HFF-Myc (cell line): ENCODE measurements around the gene SRSF10.
A peak's percentile ranks its signal among the peaks of the same experiment; 100 is the strongest.
"Not testable (repeated sequence)": the region's sequence is repeated elsewhere in the genome, so short reads cannot be mapped to it uniquely, and the experiment has no call there.

Experiments used
- DNase-seq: peaks from one replicate; pipeline ENCODE4 v3.0.0-alpha.2; 2011; ENCODE audit warnings: low read depth; ENCODE audit errors: extremely low read depth
- H3K4me3 ChIP-seq: replicated peaks from 2 replicates; pipeline ENCODE4 v1.5.1; 2011; ENCODE audit warnings: low read depth, mild to moderate bottlenecking, control low read depth, low read length
- CTCF ChIP-seq: IDR thresholded peaks from 2 replicates; pipeline ENCODE4 v1.5.1; 2012; ENCODE audit warnings: mild to moderate bottlenecking, low read depth, low read length, control low read depth; ENCODE audit errors: missing control alignments

SRSF10 gene

GRCh38 chr1:24018611-24019580, 38.8 kb upstream of the SRSF10 start:
- DNase-seq = peak; percentile 98
- H3K4me3 ChIP-seq = no peak overlapping the region
- no peak for TF ChIP-seq CTCF

DNA sequence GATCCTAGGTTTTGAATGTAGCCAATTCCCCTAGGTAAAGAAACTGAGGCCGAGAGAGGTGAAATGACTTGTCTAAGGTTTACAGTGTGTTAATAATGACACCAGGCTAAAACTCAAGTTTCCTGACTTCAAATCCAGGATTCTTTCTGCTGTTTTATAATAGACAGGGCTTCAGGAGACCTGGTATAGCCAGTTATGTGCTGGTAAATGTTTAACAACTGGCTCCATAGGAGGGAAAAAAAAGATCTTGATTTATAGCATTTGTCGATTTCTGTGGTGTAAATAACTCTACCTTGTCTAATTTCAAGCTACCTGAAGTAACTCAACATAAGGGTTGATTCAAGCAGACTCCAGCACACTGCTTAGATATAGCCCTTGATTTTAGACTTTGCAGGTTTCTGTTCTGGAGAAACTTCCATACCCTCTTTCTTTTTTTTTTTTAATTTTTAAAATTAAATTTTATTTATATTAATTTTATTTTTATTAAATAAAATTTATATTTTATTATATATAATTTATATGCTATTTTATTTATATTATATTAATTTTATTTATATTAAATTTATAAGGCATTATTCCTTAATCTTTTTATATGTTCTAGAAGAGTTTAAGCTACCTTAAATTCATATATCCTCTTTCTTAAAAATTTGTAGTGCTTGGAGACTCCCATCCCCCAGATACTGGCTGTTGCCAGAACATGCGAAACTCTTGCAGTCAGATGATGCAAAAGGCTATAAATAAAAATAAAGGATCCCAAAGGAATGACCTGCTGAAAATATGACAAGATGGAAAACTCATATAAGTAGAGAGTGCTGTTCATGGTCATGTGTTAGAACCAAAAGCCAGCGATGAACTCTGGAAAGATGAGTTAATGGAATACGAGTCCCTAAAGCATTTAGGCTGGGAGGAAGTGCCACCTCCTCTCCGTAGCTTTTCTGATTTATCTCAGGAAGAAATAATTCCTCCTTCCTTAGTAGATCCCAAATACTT, 35.4 kb upstream of the SRSF10 start:
- DNase-seq = no peak
- no peak overlapping the region for H3K4me3 ChIP-seq
- TF ChIP-seq CTCF = no peak

DNA sequence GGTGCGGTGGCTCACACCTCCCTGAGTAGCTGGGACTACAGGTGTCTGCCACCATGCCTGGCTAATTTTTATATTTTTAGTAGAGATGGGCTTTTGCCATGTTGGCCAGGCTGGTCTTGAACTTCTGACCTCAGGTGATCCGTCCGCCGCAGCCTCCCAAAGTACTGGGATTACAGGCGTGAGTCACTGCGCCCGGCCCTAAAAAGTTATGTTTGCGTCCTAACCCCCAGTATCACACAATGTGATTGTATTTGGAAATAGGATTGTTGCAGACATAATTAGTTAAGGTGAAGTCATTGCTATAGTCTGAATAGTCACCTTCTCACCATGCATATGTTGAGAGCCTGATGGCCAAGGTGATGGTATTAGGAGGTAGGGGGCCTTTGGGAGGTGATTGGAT, 32.8 kb upstream of the SRSF10 start:
- DNase-seq, H3K4me3 ChIP-seq: not testable (repeated sequence)

DNA sequence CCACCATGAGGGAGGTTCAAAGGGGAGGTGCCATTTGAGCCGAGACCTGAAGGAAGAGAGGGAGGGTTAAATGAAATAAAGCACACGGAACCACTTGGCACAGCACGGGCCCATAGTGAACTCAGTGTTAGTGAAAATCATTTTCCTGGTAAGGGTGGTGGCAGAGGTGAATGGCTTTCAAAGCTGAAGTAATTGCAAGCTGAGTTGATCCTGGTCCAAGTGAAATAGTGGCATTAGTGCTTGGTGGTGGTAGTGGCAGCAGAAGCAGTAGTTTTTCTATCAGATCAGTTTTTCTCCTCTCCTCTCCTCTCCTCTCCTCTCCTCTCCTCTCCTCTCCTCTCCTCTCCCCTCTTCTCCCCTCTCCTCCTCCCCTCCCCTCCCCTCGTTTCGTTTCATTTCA, 30.5 kb upstream of the SRSF10 start:
- no peak for TF ChIP-seq CTCF
- H3K4me3 ChIP-seq = no peak overlapping the region

DNA sequence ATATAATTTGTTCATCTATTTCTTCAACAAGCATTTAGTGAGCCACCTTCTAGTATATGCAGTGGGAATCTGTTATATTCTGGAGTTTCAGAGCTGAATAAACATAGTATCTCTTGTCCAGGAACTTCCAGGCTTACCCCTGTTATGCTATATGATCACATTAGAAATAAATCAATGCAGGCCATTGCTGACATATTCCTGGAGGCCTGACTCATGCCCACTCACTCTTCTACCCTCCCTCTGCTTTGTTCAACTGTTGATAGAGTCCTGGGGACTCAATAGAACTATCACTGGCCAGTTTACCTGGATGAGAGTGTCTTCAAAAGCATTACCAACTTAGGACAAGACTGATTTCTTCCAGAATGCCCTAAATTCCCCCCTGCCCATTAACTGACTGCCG, 29.3 kb upstream of the SRSF10 start:
- no peak for TF ChIP-seq CTCF
- no peak for DNase-seq
- H3K4me3 ChIP-seq = no peak overlapping the region

More for the DNA sequence above, 30.5 kb upstream of the SRSF10 start:
- no peak for DNase-seq

DNA sequence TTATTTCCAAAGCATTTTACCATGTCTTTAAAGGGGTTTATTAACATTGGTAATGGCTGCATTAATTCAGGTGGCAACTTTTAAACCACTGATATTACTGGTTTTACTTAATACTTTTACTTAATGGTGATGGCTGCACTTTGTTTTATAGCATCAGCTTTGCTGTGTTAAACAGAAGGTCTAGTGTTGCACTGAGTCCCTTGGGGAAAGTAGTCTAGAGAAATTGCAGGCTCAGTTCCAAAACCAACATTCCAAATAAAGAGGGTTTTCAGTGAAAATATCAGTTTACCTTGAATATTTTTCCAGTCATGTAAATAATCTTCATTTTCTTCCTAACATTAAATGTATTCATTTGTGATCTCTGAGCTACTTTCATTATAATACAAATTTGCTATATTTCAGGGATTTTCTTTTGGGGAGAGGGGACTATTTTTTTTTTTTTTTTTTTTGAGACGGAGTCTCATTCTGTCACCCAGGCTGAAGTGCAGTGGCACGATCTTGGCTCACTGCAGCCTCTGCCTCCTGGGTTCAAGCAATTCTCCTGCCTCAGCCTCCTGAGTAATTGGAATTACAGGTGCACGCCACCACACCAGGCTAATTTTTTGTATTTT, 28.6 kb upstream of the SRSF10 start:
- not testable (repeated sequence) for H3K4me3 ChIP-seq, DNase-seq

DNA sequence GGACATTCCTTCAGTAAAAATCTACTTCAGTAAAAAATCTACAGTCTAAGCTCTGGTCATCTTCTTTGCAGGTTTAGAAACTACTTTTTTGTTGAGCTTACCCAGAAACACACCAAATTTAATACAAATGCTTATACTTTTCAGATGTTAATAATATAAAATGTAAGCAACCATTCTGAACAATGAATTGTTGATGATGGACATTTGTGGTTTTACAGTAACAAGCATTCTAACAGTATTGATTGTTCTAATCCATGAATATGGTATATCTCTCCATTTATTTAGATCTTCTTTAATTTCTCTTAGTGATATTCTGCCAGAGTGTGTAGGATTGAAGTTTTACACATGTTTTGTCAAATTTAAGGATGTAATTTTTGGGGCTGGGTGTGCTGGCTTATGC, 27.0 kb upstream of the SRSF10 start:
- no peak overlapping the region for H3K4me3 ChIP-seq
- TF ChIP-seq CTCF = no peak
- DNase-seq = no peak
